ENCODE measurements around the gene MPL.

Gene MPL

DNA sequence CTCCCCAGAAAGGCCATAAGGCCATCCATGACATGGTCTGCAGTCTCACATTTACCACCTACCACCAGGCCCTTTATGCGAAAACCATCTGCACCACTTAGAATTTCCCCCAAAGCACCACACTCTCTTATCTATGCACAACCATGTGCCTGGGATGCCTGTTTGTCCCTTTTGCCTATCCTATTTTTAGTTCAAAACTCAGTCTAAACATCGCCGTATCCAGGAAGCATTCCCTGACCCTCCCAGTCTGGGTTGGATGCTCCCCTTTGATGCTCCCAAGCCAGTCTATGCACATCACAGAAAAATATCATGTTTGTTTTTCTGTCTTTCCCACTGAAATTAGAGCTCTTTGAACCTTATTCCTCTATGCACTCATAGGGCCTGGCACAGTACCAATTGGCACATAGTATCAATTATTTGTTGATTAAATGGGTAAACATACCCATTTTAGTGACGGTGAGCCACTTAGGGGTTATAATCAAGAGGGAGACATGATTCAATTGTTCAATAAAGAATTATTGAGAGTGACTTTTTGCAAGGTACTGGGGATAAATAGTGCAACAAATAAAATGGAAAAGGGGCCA lies 6.7 kb downstream of the MPL start:
- Histone ChIP-seq H3K27ac (ENCODE audit: insufficient read depth, low read length, poor library complexity, severe bottlenecking) (no peak overlapping the region), H3K27me3 (replicated peaks; ENCODE audit: control insufficient read depth, insufficient read depth, low read length, poor library complexity, severe bottlenecking) (no peaks in the 10 kb centered on the region), H3K9me3 (ENCODE audit: control insufficient read depth, low read length) (no peaks in the 10 kb centered on the region), H3K4me1 (ENCODE audit: control insufficient read depth, insufficient read depth, low read length, poor library complexity, severe bottlenecking) (no peaks in the 10 kb centered on the region), H3K4me3 (ENCODE audit: insufficient read depth, low read depth, low read length, poor library complexity, severe bottlenecking) (no peak overlapping the region), H3K36me3 (ENCODE audit: control insufficient read depth, insufficient read depth, low read length) (no peaks in the 10 kb centered on the region)
- no peak for DNase-seq

DNA sequence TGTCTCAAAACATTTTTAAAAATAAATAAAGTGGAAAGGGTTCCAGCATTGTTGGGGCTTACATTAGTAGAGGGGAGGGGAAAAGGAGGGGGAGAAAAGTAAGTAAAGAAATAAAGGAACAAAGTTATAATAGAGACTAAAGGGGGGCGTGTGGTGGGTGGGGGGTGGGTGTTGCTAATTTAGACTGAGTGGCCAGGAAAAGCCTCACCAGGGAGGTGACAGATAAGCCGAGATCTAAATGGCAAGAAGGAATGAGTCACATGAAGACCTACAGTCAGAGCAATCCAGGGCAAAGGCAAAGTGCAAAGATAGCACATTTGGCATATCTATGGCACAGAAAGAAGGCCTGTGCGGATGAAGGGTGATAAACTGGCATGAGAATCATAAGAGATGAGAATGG lies 7.5 kb downstream of the MPL start:
- Histone ChIP-seq H3K27ac (ENCODE audit: insufficient read depth, low read length, poor library complexity, severe bottlenecking) (no peak overlapping the region), H3K27me3 (replicated peaks; ENCODE audit: control insufficient read depth, insufficient read depth, low read length, poor library complexity, severe bottlenecking) (no peaks in the 10 kb centered on the region), H3K4me1 (ENCODE audit: control insufficient read depth, insufficient read depth, low read length, poor library complexity, severe bottlenecking) (no peaks in the 10 kb centered on the region), H3K36me3 (ENCODE audit: control insufficient read depth, insufficient read depth, low read length) (no peaks in the 10 kb centered on the region), H3K9me3 (ENCODE audit: control insufficient read depth, low read length) (no peaks in the 10 kb centered on the region), H3K4me3 (ENCODE audit: insufficient read depth, low read depth, low read length, poor library complexity, severe bottlenecking) (no peak overlapping the region)
- no peak for DNase-seq

DNA sequence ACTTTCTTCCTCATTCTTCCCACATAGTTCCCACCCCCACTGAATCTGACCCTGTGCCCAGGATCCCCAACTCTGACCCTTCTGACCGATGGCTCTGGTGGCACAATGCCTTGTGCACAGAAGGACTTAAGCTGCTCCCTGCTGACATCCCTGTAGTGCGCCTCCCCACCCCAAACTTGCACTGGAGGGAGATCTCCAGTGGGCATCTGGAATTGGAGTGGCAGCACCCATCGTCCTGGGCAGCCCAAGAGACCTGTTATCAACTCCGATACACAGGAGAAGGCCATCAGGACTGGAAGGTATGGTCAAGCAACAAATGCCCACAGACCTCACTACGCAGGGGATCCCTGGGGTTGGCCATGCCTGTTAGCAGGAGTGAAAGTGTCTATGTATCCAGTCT lies 9.0 kb downstream of the MPL start:
- no peak overlapping the region for H3K4me3 ChIP-seq (ENCODE audit: insufficient read depth, low read depth, low read length, poor library complexity, severe bottlenecking)
- DNase-seq, result no peak
- H3K27ac ChIP-seq (ENCODE audit: insufficient read depth, low read length, poor library complexity, severe bottlenecking), result no peak overlapping the region
- no peaks in the 10 kb centered on the region for H3K4me1 ChIP-seq (ENCODE audit: control insufficient read depth, insufficient read depth, low read length, poor library complexity, severe bottlenecking)
- H3K27me3 ChIP-seq (replicated peaks; ENCODE audit: control insufficient read depth, insufficient read depth, low read length, poor library complexity, severe bottlenecking), result no peaks in the 10 kb centered on the region
- no peaks in the 10 kb centered on the region for H3K9me3 ChIP-seq (ENCODE audit: control insufficient read depth, low read length)
- no peaks in the 10 kb centered on the region for H3K36me3 ChIP-seq (ENCODE audit: control insufficient read depth, insufficient read depth, low read length)

DNA sequence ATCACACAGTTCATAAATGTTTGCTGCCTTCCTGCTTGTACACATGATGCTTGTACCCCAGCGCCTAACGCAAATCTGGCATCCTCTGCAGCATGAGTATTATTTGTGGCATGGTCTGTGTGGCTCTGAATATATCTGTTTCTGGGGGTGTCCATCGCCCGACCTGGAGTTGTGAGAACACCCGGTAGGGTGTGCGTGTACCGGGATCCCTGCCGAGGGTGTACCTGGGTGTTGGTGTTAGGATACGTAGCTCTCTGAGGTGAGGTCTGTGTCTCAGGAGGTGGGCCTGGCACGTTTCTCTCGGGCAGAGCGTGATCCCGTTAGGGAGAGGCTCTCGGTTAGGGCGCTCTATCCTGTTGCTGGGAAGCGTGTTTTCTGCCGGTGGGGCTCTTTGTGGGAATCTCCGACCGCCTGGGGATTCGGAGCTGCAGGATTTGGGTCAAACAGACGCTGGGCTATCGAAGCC lies 10.8 kb downstream of the MPL start:
- H3K27me3 ChIP-seq (replicated peaks; ENCODE audit: control insufficient read depth, insufficient read depth, low read length, poor library complexity, severe bottlenecking), result no peaks in the 10 kb centered on the region
- H3K27ac ChIP-seq (ENCODE audit: insufficient read depth, low read length, poor library complexity, severe bottlenecking), result peak overlapping the region; percentile 62
- H3K9me3 ChIP-seq (ENCODE audit: control insufficient read depth, low read length), result no peaks in the 10 kb centered on the region
- no peaks in the 10 kb centered on the region for H3K4me1 ChIP-seq (ENCODE audit: control insufficient read depth, insufficient read depth, low read length, poor library complexity, severe bottlenecking)
- H3K36me3 ChIP-seq (ENCODE audit: control insufficient read depth, insufficient read depth, low read length), result no peaks in the 10 kb centered on the region
- no peak for DNase-seq
- peak overlapping the region; percentile 42 for H3K4me3 ChIP-seq (ENCODE audit: insufficient read depth, low read depth, low read length, poor library complexity, severe bottlenecking)

DNA sequence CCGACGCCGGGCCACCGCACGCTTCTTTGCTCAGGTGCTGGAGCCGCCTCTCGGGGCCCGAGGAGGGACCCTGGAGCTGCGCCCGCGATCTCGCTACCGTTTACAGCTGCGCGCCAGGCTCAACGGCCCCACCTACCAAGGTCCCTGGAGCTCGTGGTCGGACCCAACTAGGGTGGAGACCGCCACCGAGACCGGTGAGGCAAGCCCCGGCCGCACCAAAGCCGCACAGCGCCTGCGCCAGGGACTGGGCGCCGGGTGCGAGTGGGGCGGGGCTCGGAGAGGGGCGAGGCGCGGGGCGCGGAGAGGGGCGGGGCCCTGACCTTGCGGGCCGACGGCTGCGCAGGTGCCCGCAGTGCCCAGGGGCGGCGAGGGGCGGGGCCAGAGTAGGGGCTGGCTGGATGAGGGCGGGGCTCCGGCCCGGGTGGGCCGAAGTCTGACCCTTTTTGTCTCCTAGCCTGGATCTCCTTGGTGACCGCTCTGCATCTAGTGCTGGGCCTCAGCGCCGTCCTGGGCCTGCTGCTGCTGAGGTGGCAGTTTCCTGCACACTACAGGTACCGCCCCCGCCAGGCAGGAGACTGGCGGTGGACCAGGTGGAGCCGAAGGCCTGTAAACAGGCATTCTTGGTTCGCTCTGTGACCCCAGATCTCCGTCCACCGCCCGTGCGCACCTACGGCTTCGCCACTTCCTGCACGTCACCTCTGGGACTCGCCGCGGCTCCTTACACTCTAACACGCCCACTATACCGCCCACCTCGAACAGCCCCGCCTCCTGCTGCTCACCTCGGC lies 11.4 kb downstream of the MPL start:
- H3K4me3 ChIP-seq (ENCODE audit: insufficient read depth, low read depth, low read length, poor library complexity, severe bottlenecking), result peak overlapping the region; percentile 42
- H3K9me3 ChIP-seq (ENCODE audit: control insufficient read depth, low read length), result no peaks in the 10 kb centered on the region
- no peaks in the 10 kb centered on the region for H3K27me3 ChIP-seq (replicated peaks; ENCODE audit: control insufficient read depth, insufficient read depth, low read length, poor library complexity, severe bottlenecking)
- H3K36me3 ChIP-seq (ENCODE audit: control insufficient read depth, insufficient read depth, low read length), result no peaks in the 10 kb centered on the region
- peak; percentile 39 to 73 (median 48) for DNase-seq
- H3K27ac ChIP-seq (ENCODE audit: insufficient read depth, low read length, poor library complexity, severe bottlenecking), result peak overlapping the region; percentile 62
- no peaks in the 10 kb centered on the region for H3K4me1 ChIP-seq (ENCODE audit: control insufficient read depth, insufficient read depth, low read length, poor library complexity, severe bottlenecking)

DNA sequence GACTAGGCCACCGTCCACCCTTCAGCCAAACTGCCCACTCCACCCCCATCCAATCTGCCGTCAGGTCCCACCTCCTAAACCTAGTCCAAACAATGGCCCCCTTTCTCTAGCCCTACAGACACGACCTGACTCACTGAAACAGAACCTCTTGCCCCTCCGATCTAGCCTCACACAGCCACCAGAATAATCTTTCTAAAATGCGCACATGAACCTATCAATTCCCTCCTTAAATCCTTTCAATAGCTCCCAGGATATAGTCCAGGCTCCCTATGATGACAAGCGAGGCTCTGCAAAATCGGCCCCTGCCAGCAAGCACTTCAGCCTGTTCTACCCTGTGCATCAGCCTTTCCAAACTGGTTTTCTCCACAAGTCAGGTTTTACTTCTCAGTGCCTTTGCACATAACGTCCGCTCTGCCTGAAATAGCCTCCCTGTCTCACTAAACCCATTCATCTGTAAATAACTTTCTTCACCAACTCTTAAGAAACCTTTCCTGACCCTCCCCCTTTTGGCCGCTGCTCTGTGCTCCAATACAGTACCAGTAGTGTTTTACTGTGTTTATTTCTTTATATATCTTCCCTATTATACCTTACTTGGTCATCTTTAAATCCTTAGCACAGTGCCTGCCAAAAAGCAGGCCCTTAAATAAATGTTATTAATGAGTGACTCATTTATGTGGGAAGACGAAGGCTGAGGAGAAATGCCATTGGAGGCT lies 12.1 kb downstream of the MPL start:
- H3K36me3 ChIP-seq (ENCODE audit: control insufficient read depth, insufficient read depth, low read length), result no peaks in the 10 kb centered on the region
- no peak for DNase-seq
- no peaks in the 10 kb centered on the region for H3K27me3 ChIP-seq (replicated peaks; ENCODE audit: control insufficient read depth, insufficient read depth, low read length, poor library complexity, severe bottlenecking)
- peak overlapping the region; percentile 62 for H3K27ac ChIP-seq (ENCODE audit: insufficient read depth, low read length, poor library complexity, severe bottlenecking)
- no peaks in the 10 kb centered on the region for H3K4me1 ChIP-seq (ENCODE audit: control insufficient read depth, insufficient read depth, low read length, poor library complexity, severe bottlenecking)
- H3K4me3 ChIP-seq (ENCODE audit: insufficient read depth, low read depth, low read length, poor library complexity, severe bottlenecking), result no peak overlapping the region
- no peaks in the 10 kb centered on the region for H3K9me3 ChIP-seq (ENCODE audit: control insufficient read depth, low read length)

DNA sequence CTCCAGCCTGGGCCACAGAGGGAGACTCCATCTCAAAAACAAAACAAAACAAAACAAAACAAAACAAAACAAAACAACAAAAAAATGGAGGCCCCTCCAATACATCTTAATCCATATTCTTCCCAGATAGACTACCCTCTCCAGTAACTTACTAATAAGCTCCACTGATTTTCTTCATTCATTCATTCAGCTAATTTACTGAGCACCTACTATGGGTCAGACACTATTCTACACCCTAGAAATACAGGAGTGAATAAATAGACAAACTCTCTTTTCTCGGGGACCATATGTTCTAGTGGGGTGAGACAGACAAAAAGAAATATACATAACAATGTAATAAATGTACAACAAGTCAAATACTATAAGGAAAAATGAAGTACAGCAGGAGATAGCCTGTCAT lies 13.4 kb downstream of the MPL start:
- Histone ChIP-seq H3K4me3 (ENCODE audit: insufficient read depth, low read depth, low read length, poor library complexity, severe bottlenecking) (no peak overlapping the region), H3K4me1 (ENCODE audit: control insufficient read depth, insufficient read depth, low read length, poor library complexity, severe bottlenecking) (no peaks in the 10 kb centered on the region), H3K27me3 (replicated peaks; ENCODE audit: control insufficient read depth, insufficient read depth, low read length, poor library complexity, severe bottlenecking) (no peaks in the 10 kb centered on the region), H3K9me3 (ENCODE audit: control insufficient read depth, low read length) (no peaks in the 10 kb centered on the region), H3K36me3 (ENCODE audit: control insufficient read depth, insufficient read depth, low read length) (no peaks in the 10 kb centered on the region), H3K27ac (ENCODE audit: insufficient read depth, low read length, poor library complexity, severe bottlenecking) (no peak overlapping the region)
- DNase-seq, result no peak

DNA sequence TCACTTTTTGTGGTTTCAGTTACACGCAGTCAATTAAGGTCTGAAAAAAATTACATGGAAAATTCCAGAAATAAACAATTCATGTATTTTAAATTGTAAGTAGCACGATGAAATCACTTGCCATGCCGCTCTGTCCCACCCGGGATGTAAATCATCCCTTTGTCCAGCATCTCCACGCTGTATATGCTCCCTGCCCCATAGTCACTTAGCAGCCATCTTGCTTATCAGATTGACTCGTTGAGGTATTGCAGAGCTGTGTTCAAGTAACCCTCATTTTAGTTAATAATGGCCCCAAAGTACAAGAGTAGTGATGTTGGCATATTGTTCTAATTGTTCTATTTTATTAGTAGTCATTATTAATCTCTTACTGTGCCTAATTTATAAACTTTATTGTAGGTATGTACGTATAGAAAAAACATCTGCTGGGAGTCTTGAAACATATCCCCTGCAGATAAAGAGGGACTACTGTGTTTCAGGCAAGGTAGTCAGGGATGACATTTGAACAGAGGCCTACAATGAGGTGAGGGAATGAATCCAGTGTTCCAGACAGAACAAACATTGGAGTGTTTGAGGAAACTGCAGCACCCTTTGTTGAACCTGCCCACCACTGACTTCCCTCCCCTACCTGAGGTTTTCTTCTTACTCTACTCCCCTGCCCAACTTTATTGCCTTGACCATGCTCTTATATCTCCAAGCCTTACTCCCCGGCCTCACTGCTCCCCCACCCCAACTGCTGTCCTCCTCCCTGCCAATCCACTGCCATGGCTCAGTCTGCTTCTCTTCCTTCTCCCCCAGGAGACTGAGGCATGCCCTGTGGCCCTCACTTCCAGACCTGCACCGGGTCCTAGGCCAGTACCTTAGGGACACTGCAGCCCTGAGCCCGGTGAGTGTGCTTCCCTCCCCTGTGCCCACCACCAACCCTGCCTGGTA lies 14.1 kb downstream of the MPL start:
- H3K9me3 ChIP-seq (ENCODE audit: control insufficient read depth, low read length), result no peaks in the 10 kb centered on the region
- no peak overlapping the region for H3K27ac ChIP-seq (ENCODE audit: insufficient read depth, low read length, poor library complexity, severe bottlenecking)
- H3K4me3 ChIP-seq (ENCODE audit: insufficient read depth, low read depth, low read length, poor library complexity, severe bottlenecking), result no peak overlapping the region
- no peaks in the 10 kb centered on the region for H3K4me1 ChIP-seq (ENCODE audit: control insufficient read depth, insufficient read depth, low read length, poor library complexity, severe bottlenecking)
- no peaks in the 10 kb centered on the region for H3K27me3 ChIP-seq (replicated peaks; ENCODE audit: control insufficient read depth, insufficient read depth, low read length, poor library complexity, severe bottlenecking)
- no peak for DNase-seq
- H3K36me3 ChIP-seq (ENCODE audit: control insufficient read depth, insufficient read depth, low read length), result no peaks in the 10 kb centered on the region

DNA sequence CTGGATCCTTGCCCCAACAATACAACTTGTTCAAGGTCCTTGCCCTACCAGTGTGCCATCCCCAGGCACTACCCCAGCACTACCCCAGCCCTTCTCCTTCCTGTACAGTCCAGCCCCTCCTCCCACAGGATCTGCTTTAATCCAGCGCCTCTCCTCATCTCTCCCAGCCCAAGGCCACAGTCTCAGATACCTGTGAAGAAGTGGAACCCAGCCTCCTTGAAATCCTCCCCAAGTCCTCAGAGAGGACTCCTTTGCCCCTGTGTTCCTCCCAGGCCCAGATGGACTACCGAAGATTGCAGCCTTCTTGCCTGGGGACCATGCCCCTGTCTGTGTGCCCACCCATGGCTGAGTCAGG lies 14.7 kb downstream of the MPL start:
- Histone ChIP-seq H3K4me1 (ENCODE audit: control insufficient read depth, insufficient read depth, low read length, poor library complexity, severe bottlenecking) (no peaks in the 10 kb centered on the region), H3K36me3 (ENCODE audit: control insufficient read depth, insufficient read depth, low read length) (no peaks in the 10 kb centered on the region), H3K9me3 (ENCODE audit: control insufficient read depth, low read length) (no peaks in the 10 kb centered on the region), H3K27me3 (replicated peaks; ENCODE audit: control insufficient read depth, insufficient read depth, low read length, poor library complexity, severe bottlenecking) (no peaks in the 10 kb centered on the region), H3K27ac (ENCODE audit: insufficient read depth, low read length, poor library complexity, severe bottlenecking) (no peak overlapping the region), H3K4me3 (ENCODE audit: insufficient read depth, low read depth, low read length, poor library complexity, severe bottlenecking) (no peak overlapping the region)
- no peak for DNase-seq
